K562 (cell line): Measurements from ENCODE around the gene SLC11A1. TPM values are rescaled to one million over a fixed set of nuclear protein-coding genes. Genes with fewer than 3 reads are reported as not detected.

Experiments
- ATAC-seq: fragments of 200-7000 bp; cut with Tn5 transposase; 3 replicates; pipeline ENCODE4 v1.9.1; 2020; ENCODE audit warnings: moderate library complexity
- BruUV-seq: library from RNA; stranded (reverse); fragments of 400-500 nt; replicated peaks from 2 replicates; lab custom pipeline; 2021; lab: Mats Ljungman, UMichigan
- CTCF ChIA-PET: fragments of 300-600 bp; formaldehyde crosslinking; extraction: SDS; loops from one replicate; lab custom pipeline; 2021; ENCODE audit warnings: low intra/inter-chr PET ratio; lab: Yijun Ruan, JAX
- POLR2A ChIA-PET: fragments of 300-600, 350-650 bp; sonication (Branson Sonifier 250); formaldehyde crosslinking; extraction: SDS; loops from one replicate; lab custom pipeline; 2021; ENCODE audit warnings: antibody characterized with exemption, inconsistent platforms; lab: Yijun Ruan, JAX
- DNase-seq, 4 experiments: peaks; one replicate each; pipeline versions ENCODE4 v3.0.0 to v3.0.0-alpha.2; 2011 to 2018; ENCODE audit warnings: low spot score in 3 of 4, mixed read lengths in 3 of 4; ENCODE audit errors: extremely low read depth in 1 of 4
- FAIRE-seq: peaks from 2 replicates; lab custom pipeline; 2011; peaks lifted over from hg19 to GRCh38; lab: Jason Lieb, UNC
- H2AFZ ChIP-seq: 2 replicates; pipeline ENCODE4 v1.6.0; 2011; ENCODE audit warnings: low read depth, low read length, control low read depth, inconsistent platforms
- H3K27ac ChIP-seq: fragments of 200-600 bp; 3 replicates; pipeline ENCODE4 v1.8.0; 2011; ENCODE audit warnings: low read depth, mild to moderate bottlenecking, control low read depth, inconsistent platforms, low read length, moderate library complexity, mixed read lengths; ENCODE audit errors: extremely low read depth
- H3K27me3 ChIP-seq, 2 experiments: fragments of 300-600 bp in 1 of 2; 2 replicates in 1 of 2; 3 replicates in 1 of 2; pipeline versions ENCODE4 v1.6.0 to v1.8.0; 2011; ENCODE audit warnings: inconsistent platforms in 2 of 2, low read length in 2 of 2, mild to moderate bottlenecking in 1 of 2, mixed read lengths in 1 of 2, moderate library complexity in 1 of 2; ENCODE audit not compliant: control insufficient read depth in 2 of 2, insufficient read depth in 2 of 2
- H3K36me3 ChIP-seq: fragments of 300-600 bp; 3 replicates; pipeline ENCODE4 v1.8.0; 2011; ENCODE audit warnings: mild to moderate bottlenecking, low read length, inconsistent platforms; ENCODE audit not compliant: control insufficient read depth, insufficient read depth
- H3K4me1 ChIP-seq, 2 experiments: fragments of 200-600 bp in 1 of 2; replicated peaks in 1 of 2; 2 replicates in 1 of 2; 3 replicates in 1 of 2; pipeline versions ENCODE4 v1.5.1 to v1.8.0; 2011; ENCODE audit warnings: inconsistent platforms in 2 of 2, low read length in 2 of 2, mild to moderate bottlenecking in 1 of 2, mixed read lengths in 1 of 2, moderate library complexity in 1 of 2; ENCODE audit not compliant: control insufficient read depth in 2 of 2, insufficient read depth in 2 of 2
- H3K4me2 ChIP-seq: 2 replicates; pipeline ENCODE4 v1.6.1; 2011; ENCODE audit warnings: low read length, control low read depth, inconsistent platforms, mixed read lengths; ENCODE audit not compliant: insufficient read depth
- H3K4me3 ChIP-seq: fragments of 200-600 bp; sonication (generic), shearing (Covaris generic); 2 replicates; pipeline ENCODE4 v1.5.1; 2016; ENCODE audit warnings: control low read depth, inconsistent platforms
- H3K79me2 ChIP-seq: fragments of 200-600 bp; 3 replicates; pipeline ENCODE4 v1.8.0; 2011; ENCODE audit warnings: low read length, inconsistent platforms; ENCODE audit not compliant: control insufficient read depth, insufficient read depth
- H3K9ac ChIP-seq, 2 experiments: 2 replicates each; pipeline versions ENCODE4 v1.6.0 to v1.6.1; 2011; ENCODE audit warnings: low read depth in 2 of 2, low read length in 2 of 2, control low read depth in 1 of 2, inconsistent platforms in 1 of 2, mild to moderate bottlenecking in 1 of 2, mixed read lengths in 1 of 2; ENCODE audit not compliant: insufficient read depth in 1 of 2
- H3K9me1 ChIP-seq: one replicate; pipeline ENCODE4 v1.6.0; 2011; ENCODE audit warnings: inconsistent platforms, mild to moderate bottlenecking, low read length, moderate library complexity; ENCODE audit not compliant: control insufficient read depth, insufficient read depth
- H3K9me3 ChIP-seq: replicated peaks from 2 replicates; pipeline ENCODE4 v1.5.1; 2011; ENCODE audit warnings: low read depth, low read length, inconsistent platforms; ENCODE audit not compliant: control insufficient read depth, insufficient read depth
- H4K20me1 ChIP-seq: replicated peaks from 2 replicates; pipeline ENCODE4 v1.6.1; 2011; ENCODE audit warnings: low read length, inconsistent platforms, mixed read lengths; ENCODE audit not compliant: control insufficient read depth, insufficient read depth
- FOXA3 ChIP-seq, 2 experiments: fragments of 450-650 bp in 1 of 2; sonication (generic) in 1 of 2; formaldehyde crosslinking; IDR thresholded peaks in 1 of 2; conservative IDR thresholded peaks in 1 of 2; 2 replicates each; pipeline versions ENCODE4 v1.4.0 to v1.8.0; 2020 to 2022; ENCODE audit warnings: mild to moderate bottlenecking in 2 of 2, missing genetic modification reagents in 1 of 2
- KDM2B ChIP-seq: fragments of 250-450 bp; sonication (Bioruptor Pico); IDR thresholded peaks from 2 replicates; pipeline ENCODE4 v1.8.0; 2021; ENCODE audit warnings: mild to moderate bottlenecking, moderate library complexity
- SOX6 ChIP-seq: fragments of 450-650 bp; IDR thresholded peaks from 2 replicates; pipeline ENCODE4 v1.6.1; 2014; ENCODE audit warnings: mild to moderate bottlenecking
- TCF7 ChIP-seq: sonication (generic); IDR thresholded peaks from 2 replicates; pipeline ENCODE4 v1.6.1; 2016; ENCODE audit warnings: antibody characterized with exemption, borderline replicate concordance
- U2AF1 ChIP-seq: fragments of 200-400 bp; formaldehyde crosslinking; optimal IDR thresholded peaks from 2 replicates; pipeline ENCODE3; 2017; ENCODE audit warnings: mild to moderate bottlenecking, low read depth, low read length, moderate library complexity
- ZC3H11A ChIP-seq: IDR thresholded peaks from 2 replicates; pipeline ENCODE4 v1.6.1; 2012; ENCODE audit warnings: low read depth, low read length, improper control_type of control experiment
- ZNF76 ChIP-seq: fragments of 250-450 bp; sonication (Bioruptor Pico); IDR thresholded peaks from 2 replicates; pipeline ENCODE4 v1.4.0; 2020; ENCODE audit warnings: mild to moderate bottlenecking, moderate library complexity, borderline replicate concordance
- whole genome bisulfite sequencing: fragments of 100-300 bp; shearing (Covaris generic); methylation state at CpG from one replicate; pipeline ENCODE4 v1.1.6; 2016; ENCODE audit warnings: low coverage, mixed read lengths; ENCODE audit not compliant: insufficient coverage; ENCODE audit errors: missing lambda C conversion rate; 5-methylcytosine and 5-hydroxymethylcytosine counted together
- in situ Hi-C: fragments of 300-500 bp; cut with MboI; formaldehyde crosslinking; loops from 4 replicates; pipeline ENCODE4 v1.15.0; 2018; ENCODE audit warnings: inconsistent platforms, mixed read lengths
- intact Hi-C: fragments of 100-400 bp; cut with micrococcal nuclease; formaldehyde crosslinking; loops from 2 replicates; pipeline ENCODE4 v1.14.2; 2022
- polyA plus RNA-seq, 8 experiments: library from polyadenylated mRNA; depleted of rRNA in 4 of 8; stranded (reverse) in 5 of 8; unstranded in 3 of 8; fragments of >200 nt; fragmentation: Nextera tagmentation in 2 of 8; fragmentation: Illumina TruSeq in 1 of 8; extraction: Ambion mirVana in 2 of 8; extraction: Trizol in 1 of 8; gene quantifications; 2 replicates each; pipeline versions ENCODE4 v1.2.1 to v1.2.3, GENCODE V29; 2011 to 2014; ENCODE audit warnings: inconsistent platforms in 1 of 8, missing spikeins in 1 of 8
- total RNA-seq, 7 experiments: library from RNA; depleted of rRNA in 6 of 7; stranded (reverse); fragments of >200 nt in 6 of 7; fragmentation: Illumina TruSeq in 2 of 7; extraction: Trizol in 2 of 7; gene quantifications; 2 replicates each; pipeline versions ENCODE4 v1.2.1 to v1.2.3, GENCODE V29; 2011 to 2021; ENCODE audit warnings: low replicate concordance in 1 of 7
- TF ChIP-seq, protein P1 (sequence below): conservative IDR thresholded peaks from 2 replicates; pipeline ENCODE4 v1.6.1; 2011; ENCODE audit warnings: low read depth, mild to moderate bottlenecking, low read length; ENCODE audit not compliant: control insufficient read depth
- TF ChIP-seq, protein P2 (sequence below): sonication (generic); formaldehyde crosslinking; IDR thresholded peaks from 2 replicates; pipeline ENCODE4 v1.8.1; 2023; ENCODE audit warnings: mild to moderate bottlenecking, missing genetic modification reagents, moderate library complexity
- TF ChIP-seq, protein P3 (sequence below): fragments of 450-650 bp; conservative IDR thresholded peaks from 2 replicates; pipeline ENCODE4 v1.6.1; 2016; ENCODE audit warnings: missing genetic modification characterization, low read depth, mild to moderate bottlenecking, missing compliant biosample characterization, moderate library complexity
- TF ChIP-seq, protein P4 (sequence below), 2 experiments: IDR thresholded peaks; 2 replicates each; pipeline ENCODE4 v1.6.1; 2012; ENCODE audit warnings: improper control_type of control experiment in 2 of 2, low read depth in 2 of 2, low read length in 2 of 2, borderline replicate concordance in 1 of 2

SLC11A1 gene
- total and polyA plus RNA-seq, 9 of the 15 experiments (the other 6 are each of a cell fraction or from before 2014, with no cell fraction given): 0.35 to 1.6 (median 0.65) TPM

DNA sequence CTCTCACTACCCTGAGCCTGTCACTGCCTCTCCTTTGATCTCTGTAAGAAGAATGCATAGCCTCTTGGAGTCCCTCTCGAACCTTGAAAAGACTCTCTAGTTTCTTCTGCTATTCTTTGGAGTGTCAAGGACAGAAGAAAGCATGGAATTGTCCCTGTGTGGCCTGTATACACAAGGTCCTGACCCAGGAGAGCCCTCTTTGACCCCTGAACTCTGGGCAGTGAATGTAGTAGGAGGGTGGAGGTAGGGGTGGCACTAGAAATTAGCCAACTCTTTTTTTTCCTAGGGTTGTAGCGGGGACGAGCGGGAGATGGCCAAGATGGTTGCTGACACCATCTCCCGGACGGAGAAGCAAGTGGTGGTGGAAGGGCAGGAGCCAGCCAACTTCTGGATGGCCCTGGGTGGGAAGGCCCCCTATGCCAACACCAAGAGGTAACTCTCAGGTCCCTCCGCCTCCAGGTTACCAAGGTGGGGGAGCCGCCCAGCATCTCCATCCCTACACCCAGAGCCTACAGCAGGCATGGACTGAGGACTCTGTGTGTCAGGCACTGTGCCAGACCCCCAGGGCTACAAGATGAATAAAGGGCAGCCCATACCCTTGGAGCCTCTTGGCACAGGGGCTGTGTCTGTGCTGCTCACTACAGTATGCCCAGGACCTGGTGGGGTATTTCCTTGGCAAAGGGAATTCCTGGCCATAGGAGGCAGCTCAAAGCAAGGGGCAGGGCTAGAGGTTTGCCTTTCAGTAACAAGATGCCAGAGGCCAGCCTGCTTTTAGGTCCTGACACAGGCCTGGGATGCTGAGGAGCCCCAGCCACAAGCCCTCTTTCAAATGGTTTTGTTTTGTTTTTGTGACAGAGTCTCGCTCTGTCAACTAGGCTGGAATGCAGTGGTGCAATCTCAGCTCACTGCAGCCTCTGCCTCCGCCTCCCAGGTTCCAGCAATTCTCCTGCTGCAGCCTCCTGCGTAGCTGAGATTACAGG, 53.2 kb downstream of the SLC11A1 start:
- H2AFZ ChIP-seq: no peak overlapping the region
- no peaks in the 10 kb centered on the region for H3K9me1 ChIP-seq
- H3K79me2 ChIP-seq: no peaks in the 10 kb centered on the region
- in situ Hi-C loops (no loop called here), intact Hi-C loops (no loop called here)
- H3K9ac ChIP-seq: no peak overlapping the region
- no peak for FAIRE-seq
- H3K9me3 ChIP-seq: no peaks in the 10 kb centered on the region
- 57% methylated on average over 6 of the region's 11 CpGs for WGBS
- no peak overlapping the region for H3K27ac ChIP-seq
- no peak for DNase-seq
- no TSS peak for BruUV-seq
- CTCF ChIA-PET: no interaction called here
- H3K27me3 ChIP-seq: no peaks in the 10 kb centered on the region
- no peak overlapping the region for H3K4me2 ChIP-seq
- H3K4me1 ChIP-seq: peaks cover 2 to 7% of the 10 kb centered on the region in 2 experiments; a peak in 3 of 5 replicates
- ATAC-seq: no peak
- no peaks in the 10 kb centered on the region for H3K36me3 ChIP-seq
- no peaks in the 10 kb centered on the region for H4K20me1 ChIP-seq
- POLR2A ChIA-PET: interaction anchor here (0.6 kb wide), 1 partner anchor 404 kb away, joined by 4 read pairs; no protein-coding TSS in a partner anchor
- no peak overlapping the region for H3K4me3 ChIP-seq
- TF ChIP-seq TCF7 (no peak), FOXA3 (CRISPR knock-in tag; conservative IDR thresholded peaks at IDR 0.05 in 1 of 2, IDR thresholded peaks at IDR 0.05 in 1 of 2) (no peak), U2AF1 (no peak), ZNF76 (CRISPR knock-in tag) (no peak), ZC3H11A (no peak), KDM2B (CRISPR knock-in tag) (no peak), SOX6 (no peak)
- TF ChIP-seq, protein P1, sequence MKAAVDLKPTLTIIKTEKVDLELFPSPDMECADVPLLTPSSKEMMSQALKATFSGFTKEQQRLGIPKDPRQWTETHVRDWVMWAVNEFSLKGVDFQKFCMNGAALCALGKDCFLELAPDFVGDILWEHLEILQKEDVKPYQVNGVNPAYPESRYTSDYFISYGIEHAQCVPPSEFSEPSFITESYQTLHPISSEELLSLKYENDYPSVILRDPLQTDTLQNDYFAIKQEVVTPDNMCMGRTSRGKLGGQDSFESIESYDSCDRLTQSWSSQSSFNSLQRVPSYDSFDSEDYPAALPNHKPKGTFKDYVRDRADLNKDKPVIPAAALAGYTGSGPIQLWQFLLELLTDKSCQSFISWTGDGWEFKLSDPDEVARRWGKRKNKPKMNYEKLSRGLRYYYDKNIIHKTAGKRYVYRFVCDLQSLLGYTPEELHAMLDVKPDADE: no peak
- TF ChIP-seq, protein P2, sequence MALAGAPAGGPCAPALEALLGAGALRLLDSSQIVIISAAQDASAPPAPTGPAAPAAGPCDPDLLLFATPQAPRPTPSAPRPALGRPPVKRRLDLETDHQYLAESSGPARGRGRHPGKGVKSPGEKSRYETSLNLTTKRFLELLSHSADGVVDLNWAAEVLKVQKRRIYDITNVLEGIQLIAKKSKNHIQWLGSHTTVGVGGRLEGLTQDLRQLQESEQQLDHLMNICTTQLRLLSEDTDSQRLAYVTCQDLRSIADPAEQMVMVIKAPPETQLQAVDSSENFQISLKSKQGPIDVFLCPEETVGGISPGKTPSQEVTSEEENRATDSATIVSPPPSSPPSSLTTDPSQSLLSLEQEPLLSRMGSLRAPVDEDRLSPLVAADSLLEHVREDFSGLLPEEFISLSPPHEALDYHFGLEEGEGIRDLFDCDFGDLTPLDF (CRISPR knock-in tag): no peak
- TF ChIP-seq, protein P3, sequence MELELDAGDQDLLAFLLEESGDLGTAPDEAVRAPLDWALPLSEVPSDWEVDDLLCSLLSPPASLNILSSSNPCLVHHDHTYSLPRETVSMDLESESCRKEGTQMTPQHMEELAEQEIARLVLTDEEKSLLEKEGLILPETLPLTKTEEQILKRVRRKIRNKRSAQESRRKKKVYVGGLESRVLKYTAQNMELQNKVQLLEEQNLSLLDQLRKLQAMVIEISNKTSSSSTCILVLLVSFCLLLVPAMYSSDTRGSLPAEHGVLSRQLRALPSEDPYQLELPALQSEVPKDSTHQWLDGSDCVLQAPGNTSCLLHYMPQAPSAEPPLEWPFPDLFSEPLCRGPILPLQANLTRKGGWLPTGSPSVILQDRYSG (tag): no peak
- TF ChIP-seq, protein P4, sequence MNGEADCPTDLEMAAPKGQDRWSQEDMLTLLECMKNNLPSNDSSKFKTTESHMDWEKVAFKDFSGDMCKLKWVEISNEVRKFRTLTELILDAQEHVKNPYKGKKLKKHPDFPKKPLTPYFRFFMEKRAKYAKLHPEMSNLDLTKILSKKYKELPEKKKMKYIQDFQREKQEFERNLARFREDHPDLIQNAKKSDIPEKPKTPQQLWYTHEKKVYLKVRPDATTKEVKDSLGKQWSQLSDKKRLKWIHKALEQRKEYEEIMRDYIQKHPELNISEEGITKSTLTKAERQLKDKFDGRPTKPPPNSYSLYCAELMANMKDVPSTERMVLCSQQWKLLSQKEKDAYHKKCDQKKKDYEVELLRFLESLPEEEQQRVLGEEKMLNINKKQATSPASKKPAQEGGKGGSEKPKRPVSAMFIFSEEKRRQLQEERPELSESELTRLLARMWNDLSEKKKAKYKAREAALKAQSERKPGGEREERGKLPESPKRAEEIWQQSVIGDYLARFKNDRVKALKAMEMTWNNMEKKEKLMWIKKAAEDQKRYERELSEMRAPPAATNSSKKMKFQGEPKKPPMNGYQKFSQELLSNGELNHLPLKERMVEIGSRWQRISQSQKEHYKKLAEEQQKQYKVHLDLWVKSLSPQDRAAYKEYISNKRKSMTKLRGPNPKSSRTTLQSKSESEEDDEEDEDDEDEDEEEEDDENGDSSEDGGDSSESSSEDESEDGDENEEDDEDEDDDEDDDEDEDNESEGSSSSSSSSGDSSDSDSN (IDR thresholded peaks at IDR 0.05; ENCODE audit: borderline replicate concordance in 1 of 2, low read depth in 2 of 2, low read length in 2 of 2): no peak
